ENCODE measurements around the gene OR2T5. TPM values are rescaled to one million over a fixed set of nuclear protein-coding genes. Genes with fewer than 3 reads are reported as not detected.

OR2T5 gene
- not detected in 5 replicates for total RNA-seq (2022; extraction: Qiagen RNA extraction)

GRCh38 chr1:248488289-248488688 lies at the start of gene OR2T5:
OR2T5 (plus strand) TSS chr1:248488589; CDS start chr1:248488589, 0 bp downstream.

DNA sequence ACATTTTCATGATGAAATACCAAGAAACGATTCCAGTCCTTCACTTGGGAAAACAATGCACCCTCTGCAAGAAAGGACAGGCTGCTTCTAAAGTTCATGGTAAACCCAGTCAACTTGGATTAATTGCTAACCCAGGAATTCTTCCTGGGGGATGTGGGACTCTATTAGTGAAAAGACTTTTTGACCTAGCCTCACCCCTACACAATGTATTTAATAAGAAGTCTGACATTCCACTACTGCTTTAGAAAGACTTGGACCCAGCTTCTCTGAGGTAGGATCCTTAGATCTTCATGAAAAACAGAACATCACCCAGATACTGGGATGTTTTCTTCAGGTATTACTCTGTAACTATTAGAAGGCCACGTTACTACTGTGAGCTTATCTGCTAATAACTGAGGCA lies 43.0 kb upstream of the OR2T5 start, which contains the start of gene OR2T2:
TSS of gene OR2T2 (plus strand) at position 239 of the 400 bp plus-strand sequence. CDS start 7,161 bp downstream, outside the sequence.

DNA sequence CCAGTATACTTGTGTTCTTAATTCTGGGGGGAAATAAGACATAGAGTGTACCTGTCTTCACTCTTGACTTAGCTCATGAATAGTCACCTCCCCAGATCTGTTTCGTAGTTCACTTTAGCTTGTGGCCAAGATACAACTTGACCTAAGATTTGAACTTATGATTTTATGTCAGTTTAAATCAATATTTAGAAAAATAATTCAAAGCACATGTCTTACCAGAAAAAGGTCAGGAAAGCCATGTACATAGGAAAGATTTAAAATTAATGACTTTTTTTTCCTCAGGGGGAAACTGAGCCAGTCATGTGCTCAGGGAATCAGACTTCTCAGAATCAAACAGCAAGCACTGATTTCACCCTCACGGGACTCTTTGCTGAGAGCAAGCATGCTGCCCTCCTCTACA lies 15.3 kb upstream of the OR2T5 start, which contains the start of gene OR2T3:
TSS of gene OR2T3 (plus strand) at position 301 of the 400 bp plus-strand sequence. CDS start at position 301, 0 bp downstream.

DNA sequence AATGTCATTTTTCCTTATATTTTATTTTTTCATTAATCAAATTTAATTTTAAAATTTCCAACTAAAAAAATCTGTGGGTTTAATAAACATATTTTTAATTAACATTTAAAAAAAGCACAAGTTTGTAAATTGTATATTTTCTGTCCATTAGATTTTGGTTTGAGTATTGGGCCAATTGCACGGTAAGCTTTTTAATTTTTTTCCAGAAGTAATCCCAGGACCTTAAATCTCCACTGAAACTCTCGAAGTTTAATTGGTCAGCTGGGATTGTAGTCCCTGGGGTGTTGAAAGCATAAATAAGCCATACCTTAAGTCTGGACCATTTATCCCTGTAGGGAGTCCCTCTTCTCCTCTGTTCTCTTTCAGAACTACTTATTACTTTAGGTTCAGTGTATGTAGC lies 19.4 kb downstream of the OR2T5 start, which contains the start of gene OR2G6:
TSS of gene OR2G6 (plus strand) at position 301 of the 400 bp plus-strand sequence. CDS start 13,574 bp downstream, outside the sequence.

Other genes starting within 250 kb of the OR2T5 start
- not detected in 5 replicates for gene OR2T33, start 210.6 kb upstream of the OR2T5 start, total RNA-seq (2022; extraction: Qiagen RNA extraction)
- not detected in 5 replicates for gene OR2T12, start 185.2 kb upstream of the OR2T5 start, total RNA-seq (2022; extraction: Qiagen RNA extraction)
- not detected in 5 replicates for gene OR2M7, start 164.0 kb upstream of the OR2T5 start, total RNA-seq (2022; extraction: Qiagen RNA extraction)
- gene OR14C36, start 139.8 kb upstream of the OR2T5 start, total RNA-seq (2022; extraction: Qiagen RNA extraction), result not detected in 5 replicates
- not detected in 5 replicates for gene OR2T4, start 126.9 kb upstream of the OR2T5 start, total RNA-seq (2022; extraction: Qiagen RNA extraction)
- gene OR2T6, start 112.8 kb upstream of the OR2T5 start, total RNA-seq (2022; extraction: Qiagen RNA extraction), result not detected in 5 replicates
- not detected in 5 replicates for gene OR2T1, start 85.5 kb upstream of the OR2T5 start, total RNA-seq (2022; extraction: Qiagen RNA extraction)
- gene OR2T2, start 43.0 kb upstream of the OR2T5 start, total RNA-seq (2022; extraction: Qiagen RNA extraction), result not detected in 5 replicates
- not detected in 5 replicates for gene OR2T3, start 15.2 kb upstream of the OR2T5 start, total RNA-seq (2022; extraction: Qiagen RNA extraction)
- not detected in 5 replicates for gene OR2G6, start 19.5 kb downstream of the OR2T5 start, total RNA-seq (2022; extraction: Qiagen RNA extraction)
- gene OR2T29, start 74.2 kb downstream of the OR2T5 start, total RNA-seq (2022; extraction: Qiagen RNA extraction), result not detected in 5 replicates
- not detected in 5 replicates for gene OR2T34, start 86.2 kb downstream of the OR2T5 start, total RNA-seq (2022; extraction: Qiagen RNA extraction)
- gene OR2T10, start 109.1 kb downstream of the OR2T5 start, total RNA-seq (2022; extraction: Qiagen RNA extraction), result not detected in 5 replicates
- gene OR2T11, start 146.5 kb downstream of the OR2T5 start, total RNA-seq (2022; extraction: Qiagen RNA extraction), result not detected in 5 replicates
- gene OR2T35, start 156.7 kb downstream of the OR2T5 start, total RNA-seq (2022; extraction: Qiagen RNA extraction), result not detected in 5 replicates
- not detected in 5 replicates for gene OR2T27, start 166.9 kb downstream of the OR2T5 start, total RNA-seq (2022; extraction: Qiagen RNA extraction)
- not detected in 5 replicates for gene OR14I1, start 214.2 kb downstream of the OR2T5 start, total RNA-seq (2022; extraction: Qiagen RNA extraction)

Measured in A549 treated with Mapracorat at 1 μM for 4 hours (cell line).